Stimulated activated CD8-positive, alpha-beta memory T cell treated with anti-CD3 and anti-CD28 coated beads, Interleukin-12 subunit alpha, Interleukin-12 subunit beta, amount 100 ng/mL, for 4 hours (primary cell): ENCODE data around the gene BRWD1.

Source experiments
- DNase-seq: peaks from one replicate; pipeline ENCODE4 v3.0.0-alpha.2; 2020; ENCODE audit warnings: low read depth

The BRWD1 gene

GRCh38 chr21:39134288-39134810 is 179.1 kb downstream of the BRWD1 start:
- no peak for DNase-seq
